CD4-positive, alpha-beta T cell treated with Interleukin-17A for 4 hours (primary cell): ENCODE measurements around the gene VTI1A.
"Not testable (repeated sequence)": the region's sequence is repeated elsewhere in the genome, so short reads cannot be mapped to it uniquely, and the experiment has no call there.

Experiments used
- DNase-seq: peaks from one replicate; pipeline ENCODE4 v3.0.0-alpha.2; 2020; ENCODE audit warnings: mixed read lengths

The VTI1A gene

DNA sequence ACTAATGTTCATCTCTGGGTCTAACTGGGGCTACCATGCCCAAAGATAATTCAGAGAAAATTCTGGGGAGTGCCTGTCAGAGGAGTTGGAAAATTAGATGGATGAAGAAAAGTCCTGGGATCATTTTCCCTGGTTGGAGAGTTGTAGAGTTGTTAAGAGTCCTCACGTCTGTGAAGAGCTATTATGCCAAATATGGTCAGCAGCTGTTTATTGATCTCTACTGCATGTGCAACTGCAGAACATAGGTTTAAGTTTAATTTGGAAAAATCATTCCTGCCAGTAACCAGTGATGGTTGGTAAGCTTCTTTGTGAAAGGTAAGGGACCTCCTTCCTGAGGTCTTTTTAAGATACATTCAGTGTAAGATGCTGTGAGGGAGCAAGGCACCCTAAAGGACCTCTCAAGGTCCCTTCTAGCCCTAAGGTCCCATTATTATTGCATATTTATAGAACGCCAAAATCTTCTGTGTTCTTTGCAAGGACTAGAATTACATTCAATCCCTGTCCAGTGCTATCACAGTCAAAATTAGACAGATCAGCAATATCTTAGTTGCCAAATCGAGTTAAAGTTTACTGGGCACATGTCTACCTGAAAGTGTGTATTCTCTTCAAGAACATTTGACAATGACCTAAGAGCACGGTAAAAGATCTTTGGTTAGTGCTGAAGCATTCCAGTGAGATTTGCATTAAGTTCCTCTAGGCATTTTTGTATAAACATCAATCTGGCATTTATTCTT is 62.7 kb downstream of the VTI1A start:
- DNase-seq: no peak

DNA sequence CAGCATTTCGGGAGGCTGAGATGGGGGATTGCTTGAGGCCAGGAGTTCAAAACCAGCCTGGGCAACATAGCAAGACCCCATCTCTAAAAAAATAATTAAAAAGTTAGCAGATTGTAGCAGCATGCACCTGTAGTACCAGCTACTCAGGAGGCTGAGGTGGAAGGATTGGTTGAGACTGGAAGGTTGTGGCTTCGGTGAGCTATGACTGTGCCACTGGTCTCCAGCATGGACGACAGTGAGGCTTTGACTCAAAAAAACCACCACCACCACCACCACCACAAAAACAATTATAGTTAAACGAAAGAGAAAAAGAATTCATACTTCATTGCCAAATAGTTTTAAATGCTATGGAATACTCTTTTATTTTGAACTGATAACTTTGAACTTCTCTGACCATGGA is 63.4 kb downstream of the VTI1A start:
- DNase-seq: no peak

GRCh38 chr10:112512294-112512693 is 65.3 kb downstream of the VTI1A start:
- no peak for DNase-seq

GRCh38 chr10:112515126-112515525 is 68.1 kb downstream of the VTI1A start:
- no peak for DNase-seq

DNA sequence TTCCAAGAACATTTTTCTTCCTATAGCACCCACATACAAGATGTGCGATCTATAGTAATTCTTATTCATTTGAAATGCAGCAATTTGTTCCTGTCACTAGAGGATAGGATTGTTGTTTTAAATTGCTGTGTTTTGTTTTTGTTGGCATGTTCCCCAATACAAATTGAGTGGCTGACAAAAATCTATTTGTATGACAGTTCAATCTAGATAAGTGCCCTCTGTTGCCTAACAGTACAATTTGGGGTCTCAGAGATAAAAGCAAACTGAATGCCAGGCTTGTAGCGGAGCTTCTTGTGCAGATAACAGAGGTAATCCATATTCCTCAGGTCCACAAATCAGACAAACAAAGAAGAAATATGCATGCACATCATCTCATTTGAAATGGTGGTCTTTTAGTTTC is 68.8 kb downstream of the VTI1A start:
- no peak for DNase-seq

DNA sequence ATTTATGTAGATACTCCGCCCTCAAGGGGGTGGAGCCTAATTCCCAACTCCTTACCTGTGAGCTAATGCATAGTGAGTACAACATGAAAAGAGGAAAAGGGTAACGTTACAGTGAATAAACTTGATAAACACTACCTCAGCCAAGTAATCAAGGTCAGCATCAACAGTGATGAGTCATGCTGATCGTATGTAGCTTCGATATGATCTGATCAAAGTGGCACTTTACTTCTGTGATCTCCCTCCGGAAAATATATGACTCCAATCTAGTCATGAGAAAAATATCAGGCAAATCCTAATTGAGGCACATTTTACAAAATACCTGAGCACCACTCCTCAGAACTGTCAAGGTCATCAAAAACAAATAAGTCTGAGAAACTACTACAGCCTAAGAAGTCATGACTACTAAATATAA is 70.4 kb downstream of the VTI1A start:
- no peak for DNase-seq

DNA sequence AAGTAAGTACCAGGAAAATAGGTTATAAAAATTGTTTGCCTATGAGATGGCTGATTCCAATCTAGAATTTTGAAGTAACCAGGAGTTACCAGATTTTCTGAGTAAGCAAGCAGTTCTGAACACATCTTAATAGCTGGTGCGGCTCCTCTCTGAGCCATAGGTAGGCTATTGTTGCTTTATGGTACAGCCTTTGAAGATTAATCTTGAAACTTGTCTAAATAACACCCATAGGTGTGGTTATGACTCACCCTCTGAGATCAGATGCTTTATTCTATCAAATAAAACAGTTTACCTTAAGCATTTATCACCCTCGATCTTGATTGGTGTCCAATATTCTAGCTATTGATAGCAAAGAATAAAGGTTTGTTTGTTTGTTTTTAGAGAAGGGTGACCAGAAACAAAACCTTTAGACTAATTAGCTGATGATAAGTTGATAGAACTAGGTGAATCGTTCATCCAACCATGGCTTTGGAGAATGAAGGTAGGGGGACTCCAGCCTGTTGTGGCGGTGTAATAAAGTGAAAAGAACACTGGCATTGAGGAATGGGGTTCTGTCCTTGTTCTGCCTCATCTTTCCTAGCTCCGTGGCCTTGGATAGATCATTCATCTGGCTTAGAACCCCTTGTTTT is 72.2 kb downstream of the VTI1A start:
- no peak for DNase-seq

DNA sequence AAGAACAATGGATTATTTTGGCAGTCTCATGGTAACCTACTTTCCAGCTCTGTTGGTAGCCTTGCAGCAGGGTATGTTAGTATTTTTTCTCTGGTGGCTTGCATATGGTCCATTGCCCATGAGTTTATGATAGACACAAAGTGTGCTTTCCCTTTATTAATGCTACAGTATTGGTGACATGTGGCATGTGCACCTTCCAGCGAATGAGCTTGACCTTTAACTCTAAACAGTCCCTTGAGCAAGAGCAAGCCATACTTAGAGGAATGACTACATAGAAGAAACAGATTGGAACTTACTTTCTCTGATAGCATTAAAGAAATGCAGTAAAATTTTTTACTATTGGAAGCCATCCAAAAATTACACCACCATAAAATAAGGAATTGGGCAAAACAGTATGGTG is 73.9 kb downstream of the VTI1A start:
- DNase-seq: no peak

GRCh38 chr10:112524641-112525040 is 77.6 kb downstream of the VTI1A start:
- no peak for DNase-seq

GRCh38 chr10:112525200-112525599 is 78.2 kb downstream of the VTI1A start:
- DNase-seq: no peak

DNA sequence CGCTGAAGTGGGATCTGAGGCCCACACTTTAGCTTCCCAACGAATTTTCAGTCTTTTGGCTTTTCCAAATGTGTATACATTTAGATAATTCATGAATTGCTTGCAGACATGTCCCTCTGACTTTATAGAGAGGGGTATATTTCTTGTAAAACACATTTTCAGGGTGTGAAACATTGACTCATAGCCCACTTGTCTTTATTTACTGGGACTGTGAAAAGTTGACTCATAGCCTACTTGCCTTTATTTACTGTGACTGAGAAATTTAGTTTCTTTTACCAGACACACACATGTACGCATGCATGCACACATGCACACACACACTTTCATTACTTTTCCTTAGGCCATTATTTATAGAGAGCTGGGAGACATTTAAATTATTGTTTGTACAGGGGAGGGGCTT is 79.1 kb downstream of the VTI1A start:
- DNase-seq: no peak

- DNase-seq: no peak
Observed at GRCh38 chr10:112526906-112527305, 79.9 kb downstream of the VTI1A start.

DNA sequence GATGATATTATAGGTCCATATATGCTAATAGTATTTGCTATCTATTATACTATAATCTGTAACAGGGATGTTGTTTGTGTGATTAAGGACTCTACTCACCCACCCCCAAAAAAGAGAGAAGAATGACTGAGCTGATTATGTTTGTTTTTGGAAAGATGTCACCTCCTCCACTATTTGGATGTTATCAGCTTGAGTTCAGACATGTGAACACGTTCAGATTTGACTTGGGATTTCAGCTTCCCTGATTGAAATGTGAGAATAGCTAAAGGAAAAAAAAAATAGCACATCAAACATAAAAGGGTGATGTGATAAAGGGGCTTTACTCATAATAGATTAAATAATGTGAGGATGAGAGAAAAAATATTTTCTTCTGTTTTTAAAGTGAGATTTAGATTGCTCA is 81.2 kb downstream of the VTI1A start:
- no peak for DNase-seq

DNA sequence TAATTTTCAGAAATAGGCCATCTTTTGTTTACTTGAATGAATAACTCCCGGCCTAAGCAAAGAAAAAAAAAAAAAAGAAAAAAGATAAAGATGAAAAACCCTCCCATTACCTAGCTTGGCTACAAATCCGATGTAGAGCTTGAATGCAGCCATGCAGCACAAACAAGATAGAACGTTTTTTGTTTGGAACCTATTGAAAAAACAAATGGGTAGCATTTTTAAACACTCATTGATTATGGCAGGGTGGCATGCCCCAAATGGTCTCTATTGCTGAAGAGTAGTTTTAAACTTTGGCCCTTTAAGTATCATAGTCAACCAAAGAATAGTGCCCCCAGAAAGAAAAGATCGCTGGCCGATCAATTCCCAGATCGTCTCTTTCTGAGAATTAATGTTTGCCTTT is 84.4 kb downstream of the VTI1A start:
- no peak for DNase-seq

GRCh38 chr10:112532189-112532588 is 85.2 kb downstream of the VTI1A start:
- DNase-seq: no peak

DNA sequence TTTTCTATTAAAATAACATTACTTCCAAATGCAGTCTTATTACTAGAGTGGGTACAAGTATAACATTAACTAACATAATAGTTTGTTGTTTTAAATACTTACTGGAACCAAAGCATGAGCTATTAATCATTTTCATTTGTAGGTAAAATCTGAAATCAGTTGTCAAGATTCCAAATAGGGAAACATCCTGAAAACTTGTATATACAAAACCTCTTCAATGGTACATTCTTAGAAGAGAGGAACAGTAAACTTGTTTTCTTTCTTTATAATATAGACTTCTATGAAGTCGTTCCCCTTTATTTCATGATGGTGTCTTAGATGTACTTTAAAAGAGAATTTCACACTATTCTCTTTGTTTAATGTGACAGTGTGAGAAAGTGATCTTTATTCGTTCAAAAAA is 85.9 kb downstream of the VTI1A start:
- no peak for DNase-seq

- DNase-seq: no peak
Observed at GRCh38 chr10:112533916-112534315, 86.9 kb downstream of the VTI1A start.

GRCh38 chr10:112535531-112535951 is 88.5 kb downstream of the VTI1A start:
- no peak for DNase-seq

- no peak for DNase-seq
Observed at GRCh38 chr10:112536663-112537062, 89.6 kb downstream of the VTI1A start.

- no peak for DNase-seq
Observed at GRCh38 chr10:112538168-112538567, 91.2 kb downstream of the VTI1A start.

DNA sequence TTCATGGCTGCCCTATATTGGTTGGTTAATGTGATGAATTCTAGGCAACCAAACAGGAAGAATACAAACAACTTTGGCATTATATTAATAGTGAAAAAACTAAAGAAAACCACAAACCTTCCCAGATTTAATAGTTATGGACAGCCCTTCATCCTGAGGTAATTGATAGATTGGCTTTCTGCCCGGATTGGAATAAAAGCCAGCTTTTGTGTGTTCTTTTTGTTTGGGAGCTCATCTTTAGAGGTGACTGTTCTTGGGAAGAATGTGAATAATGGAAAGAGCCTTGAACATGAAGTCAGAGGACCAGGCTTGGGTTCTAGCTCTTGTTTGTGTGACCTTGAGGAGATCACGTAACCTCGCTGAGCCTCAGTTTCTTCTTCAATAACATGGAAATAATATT is 92.3 kb downstream of the VTI1A start:
- DNase-seq: no peak

GRCh38 chr10:112542823-112543222 is 95.8 kb downstream of the VTI1A start:
- DNase-seq: not testable (repeated sequence)

DNA sequence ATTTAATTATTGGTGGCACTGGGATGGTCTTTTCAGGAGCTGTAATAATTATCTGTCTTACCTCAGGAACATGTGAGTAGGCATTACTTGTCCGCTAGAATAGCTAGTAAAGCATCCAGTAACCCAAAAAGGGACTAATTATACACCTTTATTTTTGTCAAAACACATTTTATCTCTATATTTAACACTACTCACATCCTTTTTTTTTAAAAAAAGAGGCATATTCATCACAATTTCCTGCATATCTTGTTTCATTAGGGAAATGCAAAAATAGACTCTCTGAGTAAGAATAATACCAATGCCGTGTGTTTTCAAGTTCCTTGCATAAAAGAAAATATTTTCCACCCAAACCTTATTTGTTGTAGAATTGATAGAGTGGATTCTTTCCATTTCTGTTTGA is 99.5 kb downstream of the VTI1A start:
- no peak for DNase-seq

- DNase-seq: no peak
Observed at GRCh38 chr10:112548535-112549276, 101.7 kb downstream of the VTI1A start.
